Measurements from ENCODE around the gene SEL1L3.
"Not testable (repeated sequence)": the region's sequence is repeated elsewhere in the genome, so short reads cannot be mapped to it uniquely, and the experiment has no call there.

Gene SEL1L3

DNA sequence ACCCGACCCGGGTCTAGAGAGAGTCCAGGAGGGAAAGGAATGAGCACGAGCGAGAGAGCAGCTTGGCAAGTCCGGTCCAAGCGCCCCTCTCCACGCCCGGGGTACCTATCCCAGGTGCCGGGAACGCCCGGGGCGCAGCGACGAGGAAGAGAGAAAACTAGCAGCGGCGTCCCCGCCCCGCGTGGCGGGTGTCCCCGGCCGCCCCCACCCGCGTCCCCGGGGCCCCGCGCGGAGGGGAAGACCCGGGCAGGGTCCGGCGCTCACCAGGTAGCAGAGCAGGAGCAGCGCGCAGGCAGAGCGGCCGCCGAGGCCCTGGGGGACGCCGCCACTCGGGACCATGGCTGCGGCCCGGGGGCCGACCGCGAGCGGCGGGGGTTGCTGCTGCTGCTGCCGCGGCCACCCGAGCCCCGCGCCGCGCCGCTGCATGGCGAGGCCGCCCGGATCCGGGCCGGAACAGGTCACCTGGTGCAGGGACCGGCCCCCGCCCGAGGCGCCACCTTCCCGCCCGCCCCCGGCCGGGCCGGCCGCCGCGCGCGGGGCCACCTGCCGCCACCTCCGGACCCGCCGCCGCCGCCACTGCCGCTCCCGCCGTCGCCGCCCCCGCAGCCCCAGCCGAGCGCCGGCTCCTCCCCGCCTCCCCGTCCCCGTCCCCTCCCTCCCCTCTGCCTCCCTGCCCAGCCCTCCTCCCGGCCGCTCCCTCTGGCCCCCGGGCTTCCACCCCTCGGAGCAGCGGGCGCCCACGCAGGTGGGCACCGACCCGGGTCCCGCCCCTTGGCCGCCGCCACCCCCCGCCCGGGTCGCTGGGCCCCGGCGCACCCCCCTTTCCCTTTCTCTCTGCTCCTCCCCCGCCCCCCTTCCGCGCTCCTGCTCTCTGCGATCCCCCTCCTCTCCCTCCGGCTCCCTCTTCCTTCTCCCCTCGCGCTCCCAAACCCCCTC, at the start of gene SEL1L3:
Gene SEL1L3 (minus strand): TSS at position 578 of the 936 bp plus-strand sequence. CDS start 152 bp downstream, at position 426.
- DNase-seq: no peak

DNA sequence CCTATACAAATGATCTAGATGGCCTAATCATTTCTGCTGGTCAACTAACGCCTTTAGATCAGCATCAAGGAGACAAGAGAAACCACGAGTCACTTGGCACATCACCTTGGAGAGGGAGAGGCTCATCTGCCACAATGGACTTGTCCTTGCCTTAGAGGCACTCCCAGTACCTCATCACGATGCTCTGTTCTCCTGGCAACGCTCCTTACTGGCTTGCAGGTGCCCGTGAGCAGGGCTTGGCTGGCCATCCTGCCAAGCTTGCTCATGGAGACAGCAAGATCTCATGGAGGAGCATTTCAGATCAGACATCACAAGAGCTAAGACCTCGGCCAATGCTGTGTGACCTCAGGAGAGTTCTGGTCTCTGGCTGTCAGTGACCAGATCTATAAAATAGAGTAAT, 48.6 kb upstream of the SEL1L3 start:
- DNase-seq: peak in 1 of 2 experiments; percentile 0

DNA sequence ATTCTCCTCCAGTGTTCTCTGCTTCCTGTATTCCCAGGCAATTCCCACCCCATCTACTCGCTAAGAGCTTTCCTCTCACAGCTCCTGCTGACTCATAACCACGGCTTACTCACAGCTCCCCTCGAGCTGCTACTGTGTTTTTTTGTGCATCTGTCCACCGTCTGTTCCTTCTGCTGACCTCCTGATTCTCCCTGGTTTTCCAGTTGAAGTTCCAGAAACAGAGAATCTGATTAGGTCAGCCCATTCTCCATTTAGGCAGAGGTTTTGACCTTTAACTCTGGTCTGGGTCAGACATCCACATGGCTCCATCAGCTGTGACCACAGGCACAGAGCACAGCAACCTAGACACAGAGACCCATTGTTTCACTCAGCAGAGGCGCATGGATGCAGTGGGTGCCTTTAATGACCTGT, 45.7 kb upstream of the SEL1L3 start:
- DNase-seq: no peak

DNA sequence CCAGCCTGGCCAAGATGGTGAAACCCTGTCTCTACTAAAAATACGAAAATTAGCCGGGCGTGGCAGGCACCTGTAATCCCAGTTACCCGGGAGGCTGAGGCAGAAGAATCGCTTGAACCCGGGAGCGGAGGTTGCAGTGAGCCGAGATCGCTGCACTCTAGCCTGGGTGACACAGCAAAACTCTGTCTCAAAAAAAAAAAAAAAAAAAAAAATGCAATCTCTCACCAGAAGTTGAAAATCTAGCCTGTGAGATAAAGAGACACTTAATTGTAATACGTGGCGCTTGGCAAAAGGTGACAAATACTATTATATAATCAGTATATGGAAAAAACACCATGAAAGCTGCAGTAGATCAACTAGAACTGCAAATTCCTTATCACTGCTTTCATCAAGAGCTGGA, 43.3 kb upstream of the SEL1L3 start:
- not testable (repeated sequence) for DNase-seq

DNA sequence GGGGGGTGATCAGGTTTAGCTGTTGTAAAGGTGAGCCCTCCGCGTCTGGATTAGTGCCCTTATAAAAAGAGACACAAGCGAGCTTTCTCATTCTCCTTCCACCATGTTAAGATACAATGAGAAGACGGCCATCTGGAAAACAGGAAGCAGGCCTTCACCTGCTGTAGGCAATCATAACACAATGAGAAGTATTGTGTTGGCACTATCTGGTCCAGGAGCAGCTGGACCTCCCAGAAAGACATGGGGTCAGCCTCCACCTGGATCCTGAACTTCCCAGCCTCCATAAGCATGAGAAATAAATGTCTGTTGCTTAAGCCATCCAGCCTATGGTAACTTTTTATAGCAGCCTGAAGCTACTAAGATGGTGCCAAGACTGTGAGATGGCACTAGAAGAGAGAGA, 42.6 kb upstream of the SEL1L3 start:
- DNase-seq: no peak

DNA sequence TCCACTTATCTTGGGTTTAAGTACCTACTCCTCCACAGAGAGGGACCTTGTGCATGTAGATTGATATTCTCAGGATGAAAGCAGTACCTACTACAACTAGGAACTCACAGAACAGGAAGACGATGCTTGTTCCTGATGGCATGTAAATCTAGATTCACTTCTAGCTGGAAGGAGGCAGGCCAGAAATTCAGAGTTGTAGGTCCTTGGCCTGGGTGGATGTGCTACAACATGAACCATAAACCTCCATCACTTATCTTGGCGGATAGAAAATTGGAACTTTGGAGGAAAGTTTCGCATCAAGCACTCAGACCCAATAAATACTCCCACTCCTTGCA, 41.9 kb upstream of the SEL1L3 start:
- no peak for DNase-seq

DNA sequence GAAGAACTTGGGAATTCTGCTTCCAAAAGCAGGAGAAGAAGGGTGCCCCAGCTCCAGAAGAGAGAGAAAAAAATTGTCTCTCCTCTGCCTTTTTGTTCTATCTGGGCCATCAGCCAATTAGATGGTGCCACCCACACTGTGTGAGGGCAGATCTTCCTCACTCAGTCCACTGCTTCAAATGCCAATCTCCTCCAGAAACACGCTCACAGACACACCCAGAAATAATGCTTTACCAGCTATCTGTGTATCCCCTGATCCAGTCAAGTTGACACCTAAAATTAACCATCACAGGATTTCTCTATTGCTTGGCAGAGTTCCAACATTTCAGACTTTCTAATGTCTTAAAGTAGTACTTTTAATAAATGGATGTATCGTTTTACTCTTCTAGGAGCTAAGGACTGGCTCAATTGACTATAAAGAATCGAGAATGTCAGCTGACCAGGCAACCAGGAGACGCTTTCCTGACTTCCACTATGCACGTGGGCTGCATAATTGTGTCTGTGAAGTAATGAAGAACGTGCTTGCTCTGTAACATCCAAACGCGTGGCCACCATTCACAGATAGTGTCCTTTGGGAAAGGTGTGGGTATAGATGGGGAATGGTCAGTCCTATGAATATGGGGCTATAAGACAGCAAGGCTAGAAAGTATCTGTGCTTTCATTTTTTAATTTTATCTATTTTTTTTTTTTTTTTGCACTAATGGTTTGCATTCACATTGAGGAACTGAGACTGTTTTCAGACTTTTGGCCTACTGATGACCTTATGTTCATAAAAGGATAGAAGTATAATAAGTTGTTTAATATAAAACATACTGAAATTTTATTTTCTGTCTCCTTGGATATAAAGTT, 41.3 kb upstream of the SEL1L3 start:
- no peak for DNase-seq

DNA sequence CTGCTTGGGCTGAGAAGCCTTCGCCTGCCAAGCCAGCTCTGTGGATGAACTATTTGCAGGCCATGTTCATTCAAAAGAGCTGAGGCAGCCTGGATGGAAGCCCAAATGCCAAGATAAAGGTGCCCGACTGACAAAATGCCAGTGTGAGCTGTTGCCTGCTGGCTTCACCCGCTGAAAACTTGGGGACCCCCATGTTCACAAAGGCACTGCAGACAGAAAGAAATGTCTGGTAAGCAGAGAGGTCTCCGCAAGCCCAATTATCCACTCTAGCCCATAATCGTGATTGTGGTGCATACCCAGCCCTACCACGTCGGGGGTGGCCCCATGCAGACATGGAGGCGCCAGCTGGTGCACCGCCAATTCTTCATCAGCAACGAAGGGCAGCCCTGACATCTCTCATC, 38.2 kb upstream of the SEL1L3 start:
- peak; percentile 5 to 55 for DNase-seq

DNA sequence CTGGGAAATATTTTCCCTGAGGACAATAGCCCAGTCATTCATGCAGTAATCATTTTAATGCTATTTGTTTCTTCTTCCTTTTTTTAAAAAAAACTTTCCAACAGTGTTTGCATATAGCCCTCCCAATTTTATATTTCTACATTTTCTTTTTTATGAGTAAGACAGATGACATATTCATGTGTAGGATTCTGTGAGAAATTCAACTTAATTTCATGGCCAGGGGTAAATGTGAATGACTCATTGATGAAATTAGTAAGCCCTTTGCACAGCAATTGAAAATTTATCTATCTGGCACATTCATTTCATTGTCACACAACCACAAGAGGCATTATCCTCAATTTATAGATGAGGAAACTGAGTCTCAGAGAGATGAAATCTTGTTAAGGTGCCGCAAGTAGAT, 37.5 kb upstream of the SEL1L3 start:
- DNase-seq: no peak

DNA sequence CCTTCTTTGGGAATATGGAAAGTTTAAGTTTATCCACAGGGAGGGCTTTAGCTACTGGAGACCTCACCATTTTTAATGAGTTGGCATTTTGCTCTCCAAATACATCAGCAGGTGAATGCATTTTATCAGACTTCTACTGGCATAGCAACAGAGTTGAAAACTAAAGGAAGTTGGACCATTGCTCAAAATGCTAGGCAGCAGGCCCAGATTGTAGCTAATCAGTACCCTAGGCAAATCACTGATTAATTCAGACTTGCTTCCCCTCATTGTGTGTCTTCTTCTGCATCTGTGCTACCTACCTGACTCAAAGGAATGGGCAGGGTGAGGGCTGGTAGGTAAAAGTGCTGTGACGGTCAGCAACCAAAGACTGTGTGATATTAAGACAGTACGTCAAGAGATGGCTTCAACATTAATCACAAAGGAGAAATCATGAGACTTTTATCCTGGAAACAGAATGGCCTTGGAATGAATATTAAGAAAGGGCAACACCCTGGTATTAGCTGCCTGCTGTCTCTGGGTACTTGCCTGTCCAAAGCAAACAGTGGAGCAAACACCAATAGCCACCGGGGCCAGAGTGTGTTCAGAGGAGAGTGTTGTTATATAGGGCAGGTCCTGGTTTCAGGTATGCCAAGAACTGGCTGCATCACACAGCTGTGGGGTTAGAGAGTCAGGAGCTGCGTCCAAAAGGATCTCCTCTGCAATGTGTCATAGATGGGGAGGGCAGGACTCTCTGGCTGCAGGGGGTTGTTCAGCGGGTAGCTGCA, 34.2 kb upstream of the SEL1L3 start:
- DNase-seq: no peak

DNA sequence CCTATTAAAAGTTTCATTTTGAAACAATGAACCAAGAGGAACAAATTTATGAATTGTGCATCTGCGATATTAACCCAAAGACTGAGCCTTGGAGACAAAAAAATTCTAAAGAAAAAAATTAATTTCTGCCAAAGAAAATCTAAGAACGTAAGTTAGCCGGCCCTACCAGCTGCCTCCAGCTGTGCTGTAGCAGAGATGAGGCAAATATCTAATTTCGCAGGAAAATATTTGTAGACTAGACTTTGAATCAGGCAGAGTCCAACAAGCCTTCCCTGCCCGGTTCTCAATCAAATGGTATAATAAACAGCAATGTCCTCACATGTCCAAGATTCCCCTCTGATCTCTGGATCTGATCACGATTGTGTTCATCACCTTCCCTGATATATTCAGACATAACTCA, 30.0 kb upstream of the SEL1L3 start:
- DNase-seq: no peak

DNA sequence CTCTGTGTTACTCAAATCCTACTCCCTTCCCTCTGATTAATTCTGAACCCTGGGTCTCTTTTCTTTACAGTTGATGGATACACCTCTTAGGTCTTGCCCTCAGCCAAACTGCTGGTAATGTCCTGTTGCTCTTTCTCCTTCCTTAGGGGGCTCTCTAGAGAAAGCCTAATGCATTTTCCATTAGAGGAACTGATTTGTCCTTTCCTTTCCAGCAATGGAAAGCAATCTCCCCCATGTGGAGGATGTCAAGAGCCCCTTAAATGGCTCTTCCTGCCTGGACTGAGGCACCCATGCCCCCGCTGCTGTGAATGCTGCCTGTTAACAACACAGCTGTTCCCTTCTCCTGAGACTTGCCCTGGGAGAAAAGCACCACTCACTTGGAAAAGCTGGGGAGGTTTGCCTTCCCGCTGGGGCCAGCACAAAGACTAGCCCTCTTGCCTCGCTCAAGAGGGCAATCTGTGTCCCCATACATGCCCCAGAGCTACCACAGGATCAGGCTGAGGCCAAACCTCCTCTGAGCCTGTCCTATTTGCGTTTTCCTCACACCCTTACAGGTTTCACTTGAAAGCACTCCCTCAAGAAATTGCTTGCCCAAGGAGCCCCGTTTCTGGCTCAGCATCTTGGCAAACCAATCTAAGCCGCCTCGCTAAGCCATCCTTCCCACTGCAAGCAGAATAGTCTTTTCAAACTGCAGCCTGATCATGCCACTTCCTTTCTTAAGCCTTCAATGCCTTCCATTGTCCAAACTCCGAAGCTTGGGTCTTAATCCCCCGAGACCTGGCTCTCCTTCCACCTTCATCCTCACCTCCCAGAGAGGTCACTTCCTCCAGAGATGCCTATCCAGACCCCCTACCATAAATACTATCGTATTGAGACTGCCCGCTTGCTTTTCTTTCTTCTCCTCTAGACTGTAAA, 28.0 kb upstream of the SEL1L3 start:
- no peak for DNase-seq

DNA sequence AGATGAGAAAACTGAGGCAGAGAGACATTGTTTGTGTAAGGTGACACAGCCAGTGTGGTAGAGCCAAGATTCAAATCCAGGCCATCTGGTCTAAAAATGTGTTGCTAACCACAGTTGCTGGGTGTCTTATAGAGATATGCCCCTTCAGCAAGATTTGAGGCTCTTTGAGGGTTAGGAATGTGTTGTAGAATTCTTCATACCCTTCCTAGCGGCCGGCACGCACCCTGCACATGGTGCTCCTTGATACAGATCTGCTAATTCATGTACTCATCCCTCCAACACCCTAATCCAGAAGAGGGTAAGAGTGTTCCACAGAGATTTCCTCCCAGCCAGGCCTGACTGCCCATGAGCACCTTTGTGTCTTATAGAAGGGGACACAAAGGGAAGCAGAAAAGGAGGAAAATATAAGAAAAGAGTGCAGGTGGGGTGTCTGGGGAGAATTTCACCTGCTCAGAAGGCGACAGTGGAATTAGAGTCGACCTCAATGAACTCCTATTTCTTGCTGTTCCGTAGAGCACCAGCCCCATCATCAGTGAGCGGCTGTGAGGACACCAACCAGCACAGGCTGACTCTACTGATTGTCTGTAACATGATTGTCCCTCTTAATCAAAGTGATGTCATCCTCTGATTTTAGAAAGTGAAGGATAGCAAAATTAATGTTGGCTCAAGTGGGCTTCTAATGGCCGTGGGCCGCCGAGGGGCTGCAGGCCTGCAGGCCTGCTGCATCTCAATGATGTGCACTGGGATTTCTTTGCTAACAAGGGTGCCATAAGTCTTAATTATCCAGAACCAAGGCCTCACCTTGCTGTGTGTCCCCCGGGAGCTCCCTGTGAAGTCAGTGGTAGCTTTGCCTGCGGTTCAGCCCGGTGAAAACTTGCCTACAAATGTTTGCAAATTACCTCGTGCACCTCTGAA, 27.1 kb upstream of the SEL1L3 start:
- no peak for DNase-seq

DNA sequence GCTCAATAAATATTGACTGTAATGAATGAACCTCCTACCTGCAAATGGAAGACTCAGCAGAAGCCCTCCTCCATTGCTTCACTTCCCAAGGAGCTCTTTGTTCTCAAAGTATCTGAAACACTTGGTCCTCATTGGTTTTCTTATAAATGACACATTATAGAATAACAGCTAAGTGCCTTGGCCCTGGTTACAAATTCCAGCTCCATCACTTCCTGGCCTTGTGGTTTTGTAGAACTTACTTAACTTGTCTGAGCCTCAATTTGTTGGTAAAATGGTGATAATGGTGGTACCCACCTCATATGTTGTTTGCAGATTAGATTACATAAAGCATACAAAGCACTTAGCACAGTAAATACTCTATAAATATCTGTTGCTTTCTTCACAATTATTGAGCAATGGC, 26.0 kb upstream of the SEL1L3 start:
- DNase-seq: no peak

DNA sequence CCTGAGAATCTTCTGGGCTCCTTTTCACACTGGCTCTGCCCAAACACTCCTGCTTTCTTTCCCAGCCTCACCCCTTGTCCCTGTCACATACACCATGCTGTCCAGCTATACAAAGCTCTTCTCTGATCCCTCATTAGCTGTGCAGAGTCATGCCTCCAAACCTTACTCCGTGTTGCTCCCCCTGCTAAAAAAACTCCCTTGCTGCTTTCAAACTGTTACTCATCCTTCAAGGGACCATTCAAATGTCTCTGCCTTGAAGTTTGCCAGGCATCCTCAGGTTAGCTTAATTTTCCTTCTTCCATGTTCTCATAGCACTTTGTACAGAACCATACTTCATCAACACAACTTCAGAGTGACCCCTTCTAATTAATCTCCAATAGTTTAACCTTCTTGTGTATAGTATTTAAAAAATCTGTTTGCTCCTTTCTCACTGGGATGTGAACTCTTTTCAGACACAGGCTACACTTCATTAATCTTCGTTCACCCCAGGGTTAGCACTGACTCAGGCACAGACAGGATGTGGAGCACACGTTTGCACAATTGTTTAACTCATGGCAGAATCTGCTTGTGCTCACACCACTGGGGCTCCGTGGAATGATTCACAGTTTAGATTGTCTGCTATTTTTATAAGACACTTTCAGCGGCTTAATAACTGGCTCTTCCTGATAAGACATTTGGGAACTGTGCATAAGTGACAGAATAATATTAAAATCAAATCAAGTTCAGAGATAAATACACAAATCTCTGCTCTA, 21.4 kb upstream of the SEL1L3 start:
- DNase-seq: no peak

DNA sequence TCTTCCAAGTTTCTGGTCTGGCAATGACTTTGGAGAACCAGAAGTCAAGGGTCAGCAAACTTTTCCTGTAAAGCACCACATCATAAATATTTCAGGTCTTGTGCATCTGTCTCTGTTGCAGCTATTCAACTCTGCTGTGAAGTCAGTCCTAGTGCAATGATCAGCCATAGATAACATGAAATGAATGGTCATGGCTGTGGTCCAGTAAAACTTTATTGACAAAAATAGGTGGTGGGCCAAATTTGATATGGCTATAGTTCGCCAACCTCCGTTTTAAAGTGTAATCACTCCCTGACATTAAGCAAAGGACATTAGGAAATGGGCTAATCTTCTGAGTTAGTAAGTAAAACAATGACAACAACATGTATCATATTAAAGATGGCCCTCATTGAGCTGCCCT, 20.8 kb upstream of the SEL1L3 start:
- no peak for DNase-seq

DNA sequence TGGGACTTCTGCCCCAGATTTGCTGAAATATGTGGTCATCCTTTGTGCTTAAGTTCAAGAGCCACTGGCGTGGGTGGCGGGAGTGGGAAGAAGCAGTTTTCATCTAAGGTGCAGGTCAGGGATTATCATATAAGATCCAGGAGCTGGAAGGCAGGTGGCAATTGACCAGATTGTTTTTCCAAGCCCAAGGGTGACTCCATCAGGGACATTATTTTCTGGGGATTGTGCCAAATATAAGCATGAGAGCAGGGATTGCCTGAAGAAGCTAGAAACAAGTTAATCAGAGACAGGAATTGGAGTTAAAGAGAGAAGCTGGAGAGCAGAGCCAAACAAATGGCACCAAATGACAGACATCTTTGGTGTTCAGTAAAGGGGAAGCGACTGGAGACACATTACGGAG, 19.4 kb upstream of the SEL1L3 start:
- DNase-seq: no peak

DNA sequence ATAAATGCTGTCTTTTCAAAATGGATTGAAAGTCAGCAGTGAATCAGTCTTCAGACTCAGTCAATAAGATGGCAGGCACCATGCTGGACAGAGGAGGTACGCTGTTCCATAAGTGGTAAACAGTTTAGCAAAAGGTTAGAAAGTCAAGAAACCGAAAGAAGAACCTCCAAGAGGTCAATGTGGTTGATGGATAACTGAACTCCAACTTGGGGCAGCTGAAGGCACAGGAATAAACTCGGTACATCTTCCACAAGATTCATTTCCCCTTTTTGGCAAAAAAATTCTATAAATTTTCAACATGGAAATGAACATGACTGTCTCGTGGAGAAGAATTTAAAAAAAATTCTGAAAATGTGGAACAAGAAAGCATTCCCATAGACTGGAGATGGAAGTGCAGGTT, 18.4 kb upstream of the SEL1L3 start:
- no peak for DNase-seq

DNA sequence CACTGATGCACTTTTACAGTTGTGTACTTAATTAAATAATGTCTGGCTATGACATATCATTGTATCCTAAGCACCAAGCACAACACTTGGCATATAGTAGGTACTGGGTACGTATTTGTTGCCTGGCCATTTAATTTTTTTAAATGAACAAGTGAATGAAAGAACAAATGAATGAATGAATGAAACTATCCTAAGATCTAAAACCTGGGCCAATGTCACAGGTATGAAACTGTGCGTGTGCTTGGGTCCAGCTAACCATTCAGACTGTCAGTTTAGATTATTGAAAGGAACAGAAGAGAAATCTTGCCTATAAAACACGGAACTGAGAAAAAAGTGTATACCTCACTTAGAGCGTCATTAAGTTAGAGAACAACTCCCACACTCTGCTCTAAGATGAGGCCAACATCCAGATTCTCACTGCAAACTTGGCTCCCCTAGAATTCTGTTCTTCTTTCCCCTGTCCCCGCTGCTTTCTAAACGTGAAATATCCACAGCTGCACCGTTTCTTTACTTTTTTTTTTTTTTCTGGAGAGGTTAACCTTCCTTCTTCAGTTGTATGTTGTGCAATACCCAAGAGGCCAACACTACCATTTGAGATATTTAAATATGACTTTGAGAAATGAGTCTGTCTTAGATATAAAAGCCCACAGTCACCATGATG, 17.3 kb upstream of the SEL1L3 start:
- DNase-seq: no peak

DNA sequence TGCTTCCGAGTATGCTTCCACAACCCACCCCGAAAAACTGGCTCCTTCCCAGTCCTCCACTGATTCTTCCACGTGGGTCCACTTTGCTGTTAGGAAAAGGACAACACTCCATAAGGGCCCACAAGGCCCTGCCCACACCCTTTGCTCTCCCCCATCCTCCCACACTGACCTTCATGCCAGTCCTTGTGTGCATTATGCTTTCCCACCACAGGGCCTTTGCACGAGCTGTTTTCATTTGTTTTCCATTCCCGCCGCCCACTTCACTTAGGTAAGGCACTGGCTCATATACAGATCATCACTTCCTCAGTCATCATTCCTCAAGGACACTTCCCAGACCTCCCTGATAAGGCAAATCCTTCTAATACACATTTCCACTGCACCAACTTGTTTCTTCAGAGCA, 16.8 kb upstream of the SEL1L3 start:
- no peak for DNase-seq
